K562 treated with DMSO at 1 percent for 48 hours (cell line): ENCODE results near the gene ADGRD2. TPM values are rescaled to one million over a fixed set of nuclear protein-coding genes. Genes with fewer than 3 reads are reported as not detected.

ENCODE experiments used
- total RNA-seq: library from RNA; unstranded; fragments of 300-600 nt; gene quantifications from 2 replicates; pipeline ENCODE4 v1.2.3, GENCODE V29; 2022; ENCODE audit warnings: low replicate concordance; ENCODE audit errors: extremely low read depth

Gene ADGRD2, protein sequence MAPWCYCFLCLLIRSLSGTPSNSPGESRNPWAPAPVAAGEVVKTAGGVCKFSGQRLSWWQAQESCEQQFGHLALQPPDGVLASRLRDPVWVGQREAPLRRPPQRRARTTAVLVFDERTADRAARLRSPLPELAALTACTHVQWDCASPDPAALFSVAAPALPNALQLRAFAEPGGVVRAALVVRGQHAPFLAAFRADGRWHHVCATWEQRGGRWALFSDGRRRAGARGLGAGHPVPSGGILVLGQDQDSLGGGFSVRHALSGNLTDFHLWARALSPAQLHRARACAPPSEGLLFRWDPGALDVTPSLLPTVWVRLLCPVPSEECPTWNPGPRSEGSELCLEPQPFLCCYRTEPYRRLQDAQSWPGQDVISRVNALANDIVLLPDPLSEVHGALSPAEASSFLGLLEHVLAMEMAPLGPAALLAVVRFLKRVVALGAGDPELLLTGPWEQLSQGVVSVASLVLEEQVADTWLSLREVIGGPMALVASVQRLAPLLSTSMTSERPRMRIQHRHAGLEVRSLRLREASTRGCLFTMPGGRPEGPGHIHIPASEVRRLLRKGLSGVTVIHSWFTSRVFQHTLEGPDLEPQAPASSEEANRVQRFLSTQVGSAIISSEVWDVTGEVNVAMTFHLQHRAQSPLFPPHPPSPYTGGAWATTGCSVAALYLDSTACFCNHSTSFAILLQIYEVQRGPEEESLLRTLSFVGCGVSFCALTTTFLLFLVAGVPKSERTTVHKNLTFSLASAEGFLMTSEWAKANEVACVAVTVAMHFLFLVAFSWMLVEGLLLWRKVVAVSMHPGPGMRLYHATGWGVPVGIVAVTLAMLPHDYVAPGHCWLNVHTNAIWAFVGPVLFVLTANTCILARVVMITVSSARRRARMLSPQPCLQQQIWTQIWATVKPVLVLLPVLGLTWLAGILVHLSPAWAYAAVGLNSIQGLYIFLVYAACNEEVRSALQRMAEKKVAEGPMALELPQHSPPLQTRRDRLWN
- not detected in 2 replicates for total RNA-seq

DNA sequence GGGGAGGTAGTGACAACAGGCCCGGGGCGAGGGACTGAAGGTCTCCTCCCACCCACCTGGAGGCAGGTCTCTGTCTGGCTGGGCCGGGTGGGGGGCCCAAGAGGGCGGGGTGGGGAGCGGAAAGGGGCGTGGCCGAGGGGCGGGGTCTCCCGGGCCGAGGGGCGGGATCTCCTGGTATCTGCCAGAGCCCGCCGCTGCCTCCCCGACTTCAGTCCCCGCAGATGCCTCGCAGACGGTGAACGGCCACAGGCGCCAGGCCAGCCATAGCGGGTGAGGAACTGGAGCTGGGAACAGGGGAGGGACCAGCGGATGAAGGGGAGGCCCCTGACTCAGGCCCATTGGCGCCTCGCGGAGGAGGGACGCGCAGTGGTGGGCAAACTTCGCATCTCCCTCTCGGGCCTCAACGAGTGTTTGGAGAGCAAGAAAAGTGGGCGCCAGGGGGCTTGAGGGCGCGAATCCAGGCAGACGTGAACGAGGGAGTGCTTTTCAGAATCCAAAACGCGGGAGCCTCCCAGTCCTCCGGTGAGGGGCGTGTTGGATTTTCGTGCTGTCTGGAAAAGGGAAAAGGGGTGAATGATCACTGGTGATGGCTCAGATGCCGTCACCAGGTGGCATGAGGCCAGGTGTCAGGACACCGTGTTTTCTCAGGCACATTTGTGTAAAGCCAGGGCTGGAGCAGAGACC lies at the start of gene ADGRD2:
Gene ADGRD2 (plus strand): TSS at position 211 of the 684 bp plus-strand sequence. CDS start 1,216 bp downstream, outside the sequence.

DNA sequence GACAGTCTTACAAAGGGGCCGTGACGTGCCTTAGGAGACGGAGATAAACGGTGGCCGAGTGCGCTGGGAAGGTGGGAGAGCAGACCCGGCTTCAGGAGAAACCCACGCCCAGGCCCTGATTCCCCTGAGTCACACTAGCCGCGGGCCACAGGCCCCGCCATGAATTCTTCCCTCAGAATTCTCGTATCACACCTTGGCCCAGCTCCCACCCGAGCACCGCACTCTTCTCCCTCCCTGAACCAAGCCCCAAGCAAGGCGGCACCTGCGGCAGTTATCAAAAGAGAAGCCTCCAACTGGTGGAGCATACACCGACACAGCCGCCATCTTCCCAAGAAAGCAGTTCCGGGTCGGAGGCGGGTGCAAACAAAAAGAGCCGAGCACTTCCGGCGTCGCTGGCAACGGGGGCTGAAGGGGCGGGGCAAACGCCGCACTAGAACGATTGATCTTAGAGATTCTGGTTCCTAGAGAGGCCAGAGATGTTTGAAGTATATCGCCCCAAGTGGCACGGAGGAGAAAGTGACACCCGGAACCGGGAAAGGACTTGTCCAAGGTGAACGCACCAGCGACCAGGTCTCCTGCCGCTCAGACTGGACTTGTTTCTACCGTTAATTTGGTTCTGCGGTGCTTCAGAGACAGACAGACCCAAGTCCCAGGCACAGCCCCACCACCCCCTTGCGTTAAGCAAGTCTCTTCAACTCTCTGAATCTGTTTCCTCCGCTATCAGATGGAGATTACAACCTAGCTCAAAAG lies 35.0 kb upstream of the ADGRD2 start, which contains the start of gene PSMB7:
Gene PSMB7 (minus strand): TSS at position 341 of the 750 bp plus-strand sequence. CDS start 17 bp downstream, at position 324.

DNA sequence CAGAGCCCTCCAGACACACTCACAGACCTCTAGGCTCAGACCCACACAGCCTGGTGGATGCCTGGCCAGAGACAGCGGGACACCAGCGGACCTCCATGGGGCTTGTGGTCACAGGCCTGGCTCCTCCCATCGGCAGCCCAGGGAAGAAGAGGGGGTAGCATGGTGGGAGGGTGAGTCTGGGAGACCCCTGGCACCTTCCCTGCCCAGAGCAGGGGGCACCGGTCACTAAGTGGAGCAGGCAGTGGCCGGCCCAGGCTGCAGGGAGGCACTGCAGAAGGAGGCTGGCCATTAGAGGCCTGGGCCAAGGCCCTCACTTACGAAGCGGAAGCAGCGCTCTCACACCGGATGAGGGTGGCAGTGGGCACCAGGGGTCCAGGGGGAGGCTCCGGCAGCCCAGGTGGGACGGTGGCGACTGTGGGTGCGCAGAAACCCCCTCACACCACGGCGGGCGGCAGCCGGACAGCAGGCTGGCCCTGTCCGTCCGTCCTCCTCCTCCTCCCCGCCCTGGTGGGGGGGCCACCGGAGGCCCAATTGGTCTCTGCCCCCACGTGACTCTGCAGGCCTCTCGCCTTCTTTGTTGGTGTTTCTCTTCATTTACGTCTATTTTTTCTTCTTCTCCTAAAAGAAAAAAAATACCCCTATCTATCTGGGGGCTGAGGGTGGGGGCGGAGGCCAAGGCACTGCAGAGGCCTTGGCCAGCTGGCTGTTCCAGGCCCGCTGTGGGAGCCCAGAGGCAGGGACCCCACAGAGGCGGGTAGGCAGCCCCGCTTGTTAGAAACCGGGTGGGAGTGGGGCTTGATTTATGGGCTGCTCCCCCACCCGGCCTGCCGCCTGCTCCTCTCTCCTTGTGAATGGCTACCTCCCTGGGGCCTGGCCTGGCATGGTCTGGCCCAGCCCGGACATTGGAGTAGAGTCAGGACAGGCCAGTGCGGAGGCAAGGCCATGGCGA lies 57.0 kb downstream of the ADGRD2 start, which contains the start of gene NR5A1:
Gene NR5A1 (minus strand): TSS at position 469 of the 949 bp plus-strand sequence. CDS start 4,004 bp downstream, outside the sequence.

Other genes with a start within 250 kb of the ADGRD2 start
- not detected in 2 replicates for gene NEK6, start 192.5 kb upstream of the ADGRD2 start, total RNA-seq
- gene PSMB7, start 35.0 kb upstream of the ADGRD2 start, total RNA-seq = not detected in 2 replicates
- gene NR5A1, start 56.9 kb downstream of the ADGRD2 start, total RNA-seq = not detected in 2 replicates